GM23338 (cell line): Measurements from ENCODE around the gene BTNL8. TPM values are rescaled to one million over a fixed set of nuclear protein-coding genes. Genes with fewer than 3 reads are reported as not detected.

ENCODE experiments used
- ATAC-seq: fragments of 200-7000 bp; cut with Tn5 transposase; 3 replicates; pipeline ENCODE4 v1.9.1; 2020
- DNase-seq: peaks from one replicate; pipeline ENCODE4 v3.0.0-alpha.2; 2015; ENCODE audit warnings: low spot score
- H2AFZ ChIP-seq: fragments of 200-600 bp; sonication (generic); 2 replicates; pipeline ENCODE4 v1.8.0; 2016; ENCODE audit warnings: antibody characterized with exemption, mild to moderate bottlenecking, moderate library complexity
- H3F3A ChIP-seq: fragments of 200-600 bp; sonication (generic); replicated peaks from 2 replicates; pipeline ENCODE4 v1.8.0; 2017; ENCODE audit warnings: antibody characterized with exemption, mixed run types, low read depth
- H3K27ac ChIP-seq: fragments of 200-600 bp; sonication (generic); 2 replicates; pipeline ENCODE4 v1.6.1; 2016; ENCODE audit warnings: low read depth
- H3K27me3 ChIP-seq: fragments of 200-600 bp; sonication (generic); 2 replicates; pipeline ENCODE4 v1.8.0; 2016; ENCODE audit warnings: mild to moderate bottlenecking, mixed run types, moderate library complexity; ENCODE audit not compliant: insufficient read depth
- H3K36me3 ChIP-seq: fragments of 200-600 bp; sonication (generic); 2 replicates; pipeline ENCODE4 v1.8.0; 2016; ENCODE audit warnings: mild to moderate bottlenecking; ENCODE audit not compliant: insufficient read depth
- H3K4me1 ChIP-seq: fragments of 200-600 bp; sonication (generic); 2 replicates; pipeline ENCODE4 v1.8.0; 2016; ENCODE audit warnings: mild to moderate bottlenecking, moderate library complexity; ENCODE audit not compliant: insufficient read depth
- H3K4me2 ChIP-seq: fragments of 200-600 bp; sonication (generic); 2 replicates; pipeline ENCODE4 v1.7.1; 2017; ENCODE audit warnings: mixed run types
- H3K4me3 ChIP-seq: fragments of 200-600 bp; sonication (generic); 2 replicates; pipeline ENCODE4 v1.6.1; 2016; ENCODE audit warnings: mixed run types
- H3K79me2 ChIP-seq: fragments of 200-600 bp; sonication (generic); replicated peaks from 2 replicates; pipeline ENCODE4 v1.8.0; 2017; ENCODE audit warnings: mild to moderate bottlenecking; ENCODE audit not compliant: insufficient read depth
- H3K9me2 ChIP-seq: fragments of 200-600 bp; sonication (generic); 2 replicates; pipeline ENCODE4 v1.8.0; 2017; ENCODE audit not compliant: insufficient read depth
- H4K20me1 ChIP-seq: fragments of 200-600 bp; sonication (generic); replicated peaks from 2 replicates; pipeline ENCODE4 v1.8.0; 2017; ENCODE audit warnings: mild to moderate bottlenecking; ENCODE audit not compliant: insufficient read depth
- H3K27ac Mint-ChIP-seq: 2 replicates; pipeline ENCODE4 v1.8.0; 2020; ENCODE audit warnings: inconsistent platforms, mild to moderate bottlenecking, moderate library complexity, mixed read lengths
- H3K27me3 Mint-ChIP-seq: 3 replicates; pipeline ENCODE4 v1.8.0; 2022; ENCODE audit warnings: low read depth, mild to moderate bottlenecking, moderate library complexity, mixed read lengths, inconsistent platforms; ENCODE audit not compliant: insufficient read depth, poor library complexity
- H3K36me3 Mint-ChIP-seq: 3 replicates; pipeline ENCODE4 v1.8.0; 2021; ENCODE audit warnings: low read depth, mild to moderate bottlenecking, inconsistent platforms, moderate library complexity, mixed read lengths
- H3K4me1 Mint-ChIP-seq: 3 replicates; pipeline ENCODE4 v1.8.0; 2020; ENCODE audit warnings: mild to moderate bottlenecking, inconsistent platforms, mixed read lengths
- H3K4me3 Mint-ChIP-seq: 3 replicates; pipeline ENCODE4 v1.8.0; 2021; ENCODE audit warnings: moderate library complexity, mild to moderate bottlenecking, inconsistent platforms, mixed read lengths
- H3K9me3 Mint-ChIP-seq: 3 replicates; pipeline ENCODE4 v1.8.0; 2020; ENCODE audit warnings: moderate library complexity, mild to moderate bottlenecking, inconsistent platforms, mixed read lengths
- CREB1 ChIP-seq: fragments of 250-450 bp; sonication (Bioruptor Pico); IDR thresholded peaks from 2 replicates; pipeline ENCODE4 v1.5.0; 2020; ENCODE audit warnings: low read depth, mild to moderate bottlenecking, moderate library complexity
- CTCF ChIP-seq, 2 experiments: fragments of 200-600 bp in 1 of 2; sonication (generic) in 1 of 2; conservative IDR thresholded peaks; 2 replicates each; pipeline versions ENCODE4 v1.5.1 to v1.6.1; 2016 to 2017; ENCODE audit warnings: antibody characterized with exemption in 2 of 2, low read depth in 2 of 2, mild to moderate bottlenecking in 2 of 2, moderate library complexity in 1 of 2
- ETS1 ChIP-seq: IDR thresholded peaks from 2 replicates; pipeline ENCODE4 v1.6.1; 2016; ENCODE audit warnings: antibody characterized with exemption
- EZH2 ChIP-seq: fragments of 200-600 bp; sonication (generic); IDR thresholded peaks from one replicate; pipeline ENCODE4 v1.8.0; 2017; ENCODE audit warnings: antibody characterized with exemption, mild to moderate bottlenecking, low read depth; ENCODE audit not compliant: unreplicated experiment
- EZH2phosphoT487 ChIP-seq: fragments of 200-600 bp; sonication (generic); IDR thresholded peaks from one replicate; pipeline ENCODE4 v1.8.1; 2018; ENCODE audit warnings: antibody characterized with exemption; ENCODE audit not compliant: unreplicated experiment
- JUNB ChIP-seq: IDR thresholded peaks from one replicate; pipeline ENCODE4 v1.6.1; 2016; ENCODE audit warnings: antibody characterized with exemption; ENCODE audit not compliant: unreplicated experiment
- NANOG ChIP-seq: IDR thresholded peaks from 2 replicates; pipeline ENCODE4 v1.6.1; 2016; ENCODE audit warnings: antibody characterized with exemption, borderline replicate concordance
- POLR2AphosphoS5 ChIP-seq: IDR thresholded peaks from 2 replicates; pipeline ENCODE4 v1.6.1; 2016; ENCODE audit warnings: antibody characterized with exemption, low read depth
- REST ChIP-seq: IDR thresholded peaks from one replicate; pipeline ENCODE4 v1.6.1; 2018; ENCODE audit warnings: antibody characterized with exemption; ENCODE audit not compliant: unreplicated experiment
- STAT1 ChIP-seq: IDR thresholded peaks from one replicate; pipeline ENCODE4 v1.6.1; 2016; ENCODE audit warnings: antibody characterized with exemption; ENCODE audit not compliant: unreplicated experiment
- ZNF331 ChIP-seq: fragments of 250-450 bp; sonication (Bioruptor Pico); IDR thresholded peaks from 2 replicates; pipeline ENCODE4 v1.5.0; 2020; ENCODE audit warnings: low read depth, mild to moderate bottlenecking, moderate library complexity
- ZNF462 ChIP-seq: fragments of 250-450 bp; sonication (Bioruptor Pico); IDR thresholded peaks from 2 replicates; pipeline ENCODE4 v1.5.0; 2020; ENCODE audit warnings: mild to moderate bottlenecking, moderate library complexity
- polyA plus RNA-seq: library from polyadenylated mRNA; unstranded; fragments of >200 nt; fragmentation: Nextera tagmentation; extraction: Ambion mirVana; gene quantifications from 2 replicates; pipeline ENCODE4 v1.2.1, GENCODE V29; 2016
- total RNA-seq: library from RNA; depleted of rRNA; stranded (reverse); fragments of >200 nt; shearing (Covaris generic); gene quantifications from 2 replicates; pipeline ENCODE4 v1.2.3, GENCODE V29; 2014

The BTNL8 gene
- total and polyA plus RNA-seq, 2 experiments from 2014 or later = 0.23 TPM; not detected in 1

DNA sequence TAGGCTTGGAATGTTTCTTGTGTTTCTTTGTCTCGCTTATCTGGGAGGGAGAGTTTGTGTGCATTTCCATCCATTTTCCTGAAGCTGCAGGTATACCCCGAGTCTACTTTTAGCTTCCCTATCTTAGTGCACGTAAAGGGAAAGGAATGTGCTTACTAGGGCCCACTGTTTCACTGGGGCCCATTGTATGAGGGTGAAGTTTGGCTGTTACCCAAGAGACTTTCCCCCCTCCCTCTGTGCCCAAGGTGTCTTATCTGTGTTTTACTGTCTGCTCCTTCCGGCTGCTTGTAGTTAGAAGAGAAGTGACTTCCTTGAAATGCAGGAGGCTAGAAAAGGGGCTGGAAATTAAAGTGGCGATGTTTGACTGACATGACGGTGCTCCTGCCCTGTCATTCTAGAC lies 77.6 kb downstream of the BTNL8 start:
- Mint-ChIP-seq H3K36me3 (no peaks in the 10 kb centered on the region), H3K4me1 (no peaks in the 10 kb centered on the region), H3K27ac (no peak overlapping the region), H3K9me3 (no peaks in the 10 kb centered on the region), H3K27me3 (no peaks in the 10 kb centered on the region), H3K4me3 (no peak overlapping the region)
- Histone ChIP-seq H3K36me3 (no peaks in the 10 kb centered on the region), H2AFZ (no peak overlapping the region), H4K20me1 (no peaks in the 10 kb centered on the region), H3K4me3 (no peak overlapping the region), H3F3A (no peaks in the 10 kb centered on the region), H3K27me3 (no peaks in the 10 kb centered on the region), H3K9me2 (no peaks in the 10 kb centered on the region), H3K4me2 (no peak overlapping the region), H3K79me2 (no peaks in the 10 kb centered on the region), H3K4me1 (no peaks in the 10 kb centered on the region), H3K27ac (no peak overlapping the region)
- TF ChIP-seq REST (no peak), CTCF (conservative IDR thresholded peaks at IDR 0.05; ENCODE audit: low read depth in 2 of 2) (no peak), EZH2phosphoT487 (no peak), NANOG (no peak), JUNB (no peak), ZNF462 (CRISPR knock-in tag) (no peak), ZNF331 (CRISPR knock-in tag) (no peak), POLR2AphosphoS5 (no peak), EZH2 (no peak), ETS1 (no peak), CREB1 (CRISPR knock-in tag) (no peak), STAT1 (no peak)
- DNase-seq (no peak), ATAC-seq (no peak)
